ENCODE measurements around the gene FSTL5.

The FSTL5 gene

DNA sequence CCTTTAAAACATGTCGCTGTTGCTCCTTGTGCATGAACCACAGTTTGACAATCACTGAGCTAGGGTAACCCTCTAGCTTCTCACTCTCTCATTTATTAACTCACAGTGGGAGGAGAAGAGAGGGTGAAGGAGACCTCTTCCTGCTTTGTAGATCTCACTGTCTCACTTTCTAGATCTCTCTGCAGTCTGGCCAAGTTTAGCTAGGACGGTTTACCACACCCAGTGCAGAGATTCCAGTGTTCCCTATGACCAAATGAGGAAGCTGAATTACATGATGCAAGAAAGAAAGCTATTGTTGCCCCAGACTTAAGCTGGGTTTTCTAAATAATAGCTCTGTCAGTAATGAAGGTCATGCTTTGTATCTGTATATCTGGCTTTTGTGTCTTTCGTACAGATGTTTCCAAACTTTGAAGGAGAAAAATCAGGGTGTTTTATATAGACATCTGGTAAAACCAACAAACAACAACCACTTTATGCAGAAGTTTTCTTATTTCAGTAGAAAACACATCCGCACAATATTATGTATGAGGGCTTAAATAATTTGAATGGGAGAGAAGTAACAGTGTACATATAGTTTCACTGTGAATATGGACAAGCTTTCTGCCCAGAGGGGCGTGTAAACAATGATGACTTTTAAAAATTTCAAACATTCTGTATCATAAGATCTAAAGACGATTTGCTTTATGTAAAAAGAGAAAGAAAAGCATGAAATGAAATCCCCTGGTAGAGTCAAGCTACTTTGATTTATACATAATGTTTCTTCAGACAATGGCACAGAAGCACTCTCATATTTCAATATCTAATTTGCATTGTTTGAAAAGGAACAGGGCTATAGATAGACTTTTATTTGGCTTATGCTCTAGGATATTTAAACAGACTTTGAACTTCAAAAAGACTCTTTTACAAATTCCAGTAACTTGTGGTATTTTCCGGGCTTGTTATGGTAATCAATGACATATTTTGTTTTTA, 582.3 kb downstream of the FSTL5 start:
- ChIA-PET CTCF (no interaction called here), POLR2A (no interaction called here)
- no peak for DNase-seq (ENCODE audit: extremely low spot score)
- TF ChIP-seq HDGF (IDR thresholded peaks at IDR 0.05; ENCODE audit: borderline replicate concordance) (no peak), SP1 (IDR thresholded peaks at IDR 0.05) (no peak), LEF1 (IDR thresholded peaks at IDR 0.05; ENCODE audit: borderline replicate concordance) (no peak)

GRCh38 chr4:161577579-161578301, 586.1 kb downstream of the FSTL5 start:
- DNase-seq (ENCODE audit: extremely low spot score), result peak; percentile 7
- ChIA-PET POLR2A (no interaction called here), CTCF (interaction anchor here (0.6 kb wide), 1 partner anchor 23 kb away, joined by 6 read pairs; no protein-coding TSS in a partner anchor)
- TF ChIP-seq FOXK2 (IDR thresholded peaks at IDR 0.05), result no peak
- TF ChIP-seq ARNT (IDR thresholded peaks at IDR 0.05), result no peak
- TF ChIP-seq ELF4 (IDR thresholded peaks at IDR 0.05), result no peak
- no peak for TF ChIP-seq PKNOX1 (IDR thresholded peaks at IDR 0.05)
- no peak for TF ChIP-seq TARDBP (IDR thresholded peaks at IDR 0.05)
- TF ChIP-seq SP1 (IDR thresholded peaks at IDR 0.05), result no peak
- TF ChIP-seq L3MBTL2 (conservative IDR thresholded peaks at IDR 0.05), result no peak
- TF ChIP-seq ZNF384 (IDR thresholded peaks at IDR 0.05), result no peak
- no peak for TF ChIP-seq NFRKB (IDR thresholded peaks at IDR 0.05)
- no peak for TF ChIP-seq HDGF (IDR thresholded peaks at IDR 0.05; ENCODE audit: borderline replicate concordance)
- no peak for TF ChIP-seq BHLHE40 (IDR thresholded peaks at IDR 0.05; ENCODE audit: borderline replicate concordance)

GRCh38 chr4:161573836-161574235, 590.0 kb downstream of the FSTL5 start:
- TF ChIP-seq ARNT (IDR thresholded peaks at IDR 0.05) (no peak), L3MBTL2 (conservative IDR thresholded peaks at IDR 0.05) (no peak)
- POLR2A ChIA-PET, result no interaction called here
- CTCF ChIA-PET, result no interaction called here
- no peak for DNase-seq (ENCODE audit: extremely low spot score)

DNA sequence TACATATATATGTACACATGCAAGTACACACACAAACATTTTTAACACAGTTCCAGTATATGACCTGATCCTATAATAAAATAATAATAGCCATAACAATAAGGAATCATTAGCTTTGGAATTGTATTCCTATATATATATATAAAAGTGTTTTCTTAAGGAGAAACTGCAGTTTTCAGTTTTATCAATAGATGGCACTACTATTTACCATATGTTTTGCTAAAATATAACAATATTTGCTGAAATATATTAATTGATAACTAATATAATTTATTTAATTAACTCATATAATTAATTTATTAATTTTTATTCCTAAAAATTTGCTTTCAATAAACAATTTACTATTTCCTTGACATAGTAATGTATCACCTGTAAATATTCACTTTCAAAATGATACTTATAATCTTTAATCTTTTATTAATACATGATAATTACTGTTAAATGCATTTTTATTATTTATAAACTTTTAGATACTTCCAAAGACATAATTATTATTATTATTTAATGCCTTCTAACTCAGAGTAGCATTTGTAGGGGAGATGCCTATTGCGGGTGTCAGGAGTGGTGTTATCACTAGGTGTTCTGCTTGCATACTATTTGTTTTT, 599.5 kb downstream of the FSTL5 start:
- TF ChIP-seq NFRKB (IDR thresholded peaks at IDR 0.05) (no peak), FOXM1 (IDR thresholded peaks at IDR 0.05; ENCODE audit: borderline replicate concordance) (no peak), ZNF384 (IDR thresholded peaks at IDR 0.05) (no peak)
- no peak for DNase-seq (ENCODE audit: extremely low spot score)
- CTCF ChIA-PET, result interaction anchor here (0.7 kb wide), 1 partner anchor 80 kb away, joined by 3 read pairs; no protein-coding TSS in a partner anchor
- POLR2A ChIA-PET, result interaction anchor here (0.8 kb wide), 1 partner anchor 24 kb away, joined by 4 read pairs; no protein-coding TSS in a partner anchor

DNA sequence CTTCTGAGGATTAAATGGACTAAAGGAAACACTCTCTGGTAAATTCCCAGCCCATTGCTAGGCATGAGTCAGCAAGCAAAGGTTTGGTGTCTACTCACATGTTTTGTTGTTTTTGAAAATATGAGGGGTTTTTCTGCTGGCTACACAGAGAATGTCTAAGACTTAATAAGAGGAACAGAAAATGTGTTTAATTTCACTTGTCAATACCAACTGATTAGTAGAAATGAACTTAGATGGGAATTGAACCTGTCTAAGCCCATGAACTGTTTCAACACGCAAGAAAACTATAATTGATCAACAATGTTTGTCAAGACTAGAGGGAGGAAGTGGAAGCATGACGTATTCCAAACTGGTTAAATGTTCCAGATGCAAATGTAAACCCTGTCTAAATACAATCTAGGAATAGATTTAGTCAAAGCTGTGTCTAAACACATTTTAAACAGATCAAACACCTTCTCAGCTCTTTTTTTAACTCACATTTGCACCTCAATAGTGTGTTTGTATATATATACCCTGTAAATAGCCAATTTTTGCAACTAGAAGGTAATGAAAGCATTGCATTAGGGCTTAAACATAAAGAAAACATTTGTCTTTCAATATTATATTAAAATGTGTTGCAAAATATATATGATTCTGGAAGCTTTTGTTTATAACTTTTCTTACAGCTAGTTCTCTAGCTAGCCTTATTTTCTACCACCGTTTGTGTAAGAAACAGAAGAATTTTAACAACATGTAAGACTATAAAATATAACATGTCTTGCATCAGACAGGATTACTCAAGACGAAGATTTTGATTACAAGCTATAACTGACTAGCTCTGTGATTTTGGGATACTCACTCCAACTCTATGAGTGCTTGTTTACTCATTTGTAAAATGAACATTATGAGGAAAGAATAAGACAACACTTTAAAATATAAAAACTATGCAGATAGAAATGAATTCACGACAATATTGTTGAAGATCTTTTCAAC, 607.8 kb downstream of the FSTL5 start:
- no peak for TF ChIP-seq PKNOX1 (IDR thresholded peaks at IDR 0.05)
- DNase-seq (ENCODE audit: extremely low spot score), result no peak
- ChIA-PET CTCF (no interaction called here), POLR2A (interaction anchor here (0.6 kb wide), 1 partner anchor 73 kb away, joined by 3 read pairs; no protein-coding TSS in a partner anchor)

DNA sequence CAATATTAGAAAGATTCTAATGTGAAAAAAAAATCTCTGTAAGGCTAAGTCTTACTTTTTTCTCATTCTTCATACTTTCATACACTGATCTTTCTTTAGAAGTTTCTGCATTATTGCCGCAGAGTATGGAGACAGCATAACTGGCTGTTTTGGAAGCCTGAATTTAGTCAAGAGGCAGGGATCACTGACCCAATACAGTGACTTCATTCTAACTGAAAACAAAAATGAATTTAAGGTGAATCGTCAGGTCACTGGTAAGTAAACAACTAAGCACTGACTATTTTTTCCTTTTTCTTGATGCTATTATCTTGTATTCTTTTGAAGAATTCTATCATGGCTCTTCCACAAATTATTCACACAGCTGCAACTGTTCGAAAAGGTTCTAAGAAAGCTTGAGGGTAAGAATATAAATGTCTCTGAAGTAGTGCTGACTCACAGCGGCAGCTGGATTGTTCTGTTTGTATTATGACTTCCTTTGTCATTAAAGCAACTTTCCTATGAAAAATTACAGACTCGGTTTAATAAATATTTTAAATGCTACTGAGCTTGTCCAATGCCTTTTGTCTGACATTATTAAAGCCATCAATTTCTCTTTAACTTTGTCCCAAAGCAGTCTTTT, 609.3 kb downstream of the FSTL5 start:
- DNase-seq (ENCODE audit: extremely low spot score), result no peak
- ChIA-PET CTCF (no interaction called here), POLR2A (no interaction called here)
- TF ChIP-seq ARNT (IDR thresholded peaks at IDR 0.05) (no peak), L3MBTL2 (conservative IDR thresholded peaks at IDR 0.05) (no peak), CTBP1 (IDR thresholded peaks at IDR 0.05; ENCODE audit: borderline replicate concordance) (no peak), FOXM1 (IDR thresholded peaks at IDR 0.05; ENCODE audit: borderline replicate concordance) (no peak), FOXA1 (IDR thresholded peaks at IDR 0.05) (no peak), LEF1 (IDR thresholded peaks at IDR 0.05; ENCODE audit: borderline replicate concordance) (no peak), SUZ12 (IDR thresholded peaks at IDR 0.05) (no peak), BHLHE40 (IDR thresholded peaks at IDR 0.05; ENCODE audit: borderline replicate concordance) (no peak), ZNF384 (IDR thresholded peaks at IDR 0.05) (no peak), PKNOX1 (IDR thresholded peaks at IDR 0.05) (no peak), SP1 (IDR thresholded peaks at IDR 0.05) (no peak), NFRKB (IDR thresholded peaks at IDR 0.05) (no peak), ELF4 (IDR thresholded peaks at IDR 0.05) (no peak), FOXK2 (IDR thresholded peaks at IDR 0.05) (no peak), TARDBP (IDR thresholded peaks at IDR 0.05) (no peak), HDGF (IDR thresholded peaks at IDR 0.05; ENCODE audit: borderline replicate concordance) (no peak)
